Uterus (tissue), 4 donors: ENCODE measurements around the gene RNASE4. TPM values are rescaled to one million over a fixed set of nuclear protein-coding genes. Genes with fewer than 3 reads are reported as not detected.

Experiments
- DNase-seq, 2 donors: peaks; one replicate each; pipeline ENCODE4 v3.0.0-alpha.2; 2019 to 2020
- H3K27ac ChIP-seq, 2 donors: fragments of 200-600 bp; sonication (generic); 1 replicate in 1 of 2; 2 replicates in 1 of 2; pipeline ENCODE4 v1.5.1; 2016 to 2018
- H3K27me3 ChIP-seq, 2 donors: fragments of 200-600 bp; sonication (generic); one replicate each; pipeline ENCODE4 v1.5.1; 2018 to 2019; ENCODE audit warnings: control low read depth in 1 of 2
- H3K36me3 ChIP-seq, 2 donors: fragments of 200-600 bp; sonication (generic); one replicate each; pipeline ENCODE4 v1.5.1; 2019; ENCODE audit warnings: control low read depth in 1 of 2
- H3K4me1 ChIP-seq, 2 donors: fragments of 200-600 bp; sonication (generic); one replicate each; pipeline ENCODE4 v1.5.1; 2018 to 2019; ENCODE audit warnings: control low read depth in 1 of 2
- H3K4me3 ChIP-seq, 2 donors: fragments of 200-600 bp; sonication (generic); 1 replicate in 1 of 2; 2 replicates in 1 of 2; pipeline ENCODE4 v1.5.1; 2018 to 2019; ENCODE audit warnings: mild to moderate bottlenecking in 1 of 2
- H3K9me3 ChIP-seq, 2 donors: fragments of 200-600 bp; sonication (generic); one replicate each; pipeline ENCODE4 v1.5.1; 2019; ENCODE audit warnings: control low read depth in 1 of 2
- CTCF ChIP-seq, 4 experiments: fragments of 200-600 bp in 2 of 4; fragments of 450-650 bp in 2 of 4; sonication (generic) in 2 of 4; IDR thresholded peaks; one replicate each; pipeline ENCODE4 v1.5.1; 2016 to 2019; ENCODE audit warnings: antibody characterized with exemption in 4 of 4, mild to moderate bottlenecking in 2 of 4, moderate library complexity in 1 of 4
- POLR2A ChIP-seq, 2 donors: fragments of 450-650 bp; IDR thresholded peaks; one replicate each; pipeline ENCODE4 v1.6.1; 2016; ENCODE audit warnings: antibody characterized with exemption in 2 of 2, mild to moderate bottlenecking in 1 of 2, moderate library complexity in 1 of 2
- intact Hi-C: fragments of 100-400 bp; cut with DNase I; formaldehyde crosslinking; loops from one replicate; pipeline ENCODE4 v1.15.1; 2023; ENCODE audit warnings: low total_unique reads
- total RNA-seq, 4 donors: library from RNA; depleted of rRNA in 3 of 4; stranded (reverse); fragments of >200 nt in 3 of 4; gene quantifications; one replicate each; pipeline versions ENCODE4 v1.1.0 to v1.2.4, GENCODE V29; 2014 to 2023
- donor health status: DM: yes; HTN: yes; CAD: no.

Gene RNASE4
- total RNA-seq, 4 donors from 2014 or later = 26.3 to 159 (median 76.3) TPM

GRCh38 chr14:20657216-20658211, 26.8 kb upstream of the RNASE4 start:
- peaks cover 0 to 40% of the 10 kb centered on the region in 2 donors for H3K27me3 ChIP-seq
- no peaks in the 10 kb centered on the region for H3K9me3 ChIP-seq
- H3K36me3 ChIP-seq = no peaks in the 10 kb centered on the region
- no peaks in the 10 kb centered on the region for H3K4me1 ChIP-seq
- no peak for TF ChIP-seq CTCF (IDR thresholded peaks at IDR 0.05)
- no peak for TF ChIP-seq POLR2A (IDR thresholded peaks at IDR 0.05)
- no peak overlapping the region for H3K4me3 ChIP-seq
- intact Hi-C loops = no loop called here
- no peak for DNase-seq
- H3K27ac ChIP-seq = no peak overlapping the region

- peaks cover 0 to 33% of the 10 kb centered on the region in 2 donors for H3K27me3 ChIP-seq
- no peak overlapping the region for H3K4me3 ChIP-seq
- TF ChIP-seq CTCF (IDR thresholded peaks at IDR 0.05) (no peak), POLR2A (IDR thresholded peaks at IDR 0.05) (no peak)
- H3K36me3 ChIP-seq = no peaks in the 10 kb centered on the region
- H3K9me3 ChIP-seq = no peaks in the 10 kb centered on the region
- no peak overlapping the region for H3K27ac ChIP-seq
- no peak for DNase-seq
- no peaks in the 10 kb centered on the region for H3K4me1 ChIP-seq
- intact Hi-C loops = no loop called here
Measured at GRCh38 chr14:20658246-20658645, 26.1 kb upstream of the RNASE4 start.

GRCh38 chr14:20659336-20659735, 25.0 kb upstream of the RNASE4 start:
- Histone ChIP-seq H3K27me3 (peaks cover 0 to 25% of the 10 kb centered on the region in 2 donors), H3K9me3 (no peaks in the 10 kb centered on the region), H3K4me1 (no peaks in the 10 kb centered on the region), H3K27ac (no peak overlapping the region), H3K36me3 (no peaks in the 10 kb centered on the region), H3K4me3 (no peak overlapping the region)
- no peak for DNase-seq
- intact Hi-C loops = no loop called here
- TF ChIP-seq CTCF (IDR thresholded peaks at IDR 0.05) (no peak), POLR2A (IDR thresholded peaks at IDR 0.05) (no peak)

GRCh38 chr14:20659813-20660395, 24.5 kb upstream of the RNASE4 start:
- H3K4me3 ChIP-seq = no peak overlapping the region
- H3K27me3 ChIP-seq = peaks cover 0 to 25% of the 10 kb centered on the region in 2 donors
- TF ChIP-seq POLR2A (IDR thresholded peaks at IDR 0.05) (no peak), CTCF (IDR thresholded peaks at IDR 0.05) (no peak)
- H3K36me3 ChIP-seq = no peaks in the 10 kb centered on the region
- DNase-seq = no peak
- no peak overlapping the region for H3K27ac ChIP-seq
- H3K9me3 ChIP-seq = no peaks in the 10 kb centered on the region
- intact Hi-C loops = no loop called here
- H3K4me1 ChIP-seq = no peaks in the 10 kb centered on the region

GRCh38 chr14:20661197-20661596, 23.2 kb upstream of the RNASE4 start:
- H3K36me3 ChIP-seq = no peaks in the 10 kb centered on the region
- no peak overlapping the region for H3K4me3 ChIP-seq
- H3K27me3 ChIP-seq = peaks cover 0 to 16% of the 10 kb centered on the region in 2 donors
- H3K27ac ChIP-seq = no peak overlapping the region
- intact Hi-C loops = no loop called here
- no peak for DNase-seq
- no peak for TF ChIP-seq POLR2A (IDR thresholded peaks at IDR 0.05)
- no peak for TF ChIP-seq CTCF (IDR thresholded peaks at IDR 0.05)
- H3K4me1 ChIP-seq = no peaks in the 10 kb centered on the region
- H3K9me3 ChIP-seq = no peaks in the 10 kb centered on the region
